GM19328 (cell line): ENCODE results near the gene B4GALNT4.
A peak's percentile ranks its signal among the peaks of the same experiment; 100 is the strongest.
"Not testable (repeated sequence)": the region's sequence is repeated elsewhere in the genome, so short reads cannot be mapped to it uniquely, and the experiment has no call there.

Experiments used
- ATAC-seq: cut with Tn5 transposase; IDR thresholded peaks from one replicate; pipeline ENCODE4 v1.9.1; 2021; ENCODE audit warnings: mild to moderate bottlenecking, moderate library complexity; ENCODE audit not compliant: unreplicated experiment

B4GALNT4 gene

GRCh38 chr11:391117-392017 lies 22.1 kb downstream of the B4GALNT4 start:
- no peak for ATAC-seq

GRCh38 chr11:392102-392777 lies 22.9 kb downstream of the B4GALNT4 start:
- no peak for ATAC-seq

- no peak for ATAC-seq
These were observed 24.1 kb downstream of the B4GALNT4 start for GRCh38 chr11:393219-394033.

- ATAC-seq: no peak
These were observed 24.9 kb downstream of the B4GALNT4 start, which contains the start of gene PKP3 for GRCh38 chr11:394034-394857. TSS of gene PKP3 (plus strand) at chr11:394209. CDS start at chr11:394293, 84 bp downstream.

GRCh38 chr11:394858-395655 lies 25.8 kb downstream of the B4GALNT4 start:
- ATAC-seq: no peak

- ATAC-seq: no peak
These were observed 26.6 kb downstream of the B4GALNT4 start for GRCh38 chr11:395866-396265.

- ATAC-seq: no peak
These were observed 27.2 kb downstream of the B4GALNT4 start for GRCh38 chr11:396511-396947.

GRCh38 chr11:396948-397548 lies 27.7 kb downstream of the B4GALNT4 start:
- peak; percentile 60 for ATAC-seq

- ATAC-seq: no peak
These were observed 29.5 kb downstream of the B4GALNT4 start for GRCh38 chr11:398826-399225.

GRCh38 chr11:399731-400211 lies 30.5 kb downstream of the B4GALNT4 start:
- no peak for ATAC-seq

GRCh38 chr11:400241-400689 lies 31.0 kb downstream of the B4GALNT4 start:
- no peak for ATAC-seq

GRCh38 chr11:401196-401595 lies 31.9 kb downstream of the B4GALNT4 start:
- not testable (repeated sequence) for ATAC-seq

- no peak for ATAC-seq
These were observed 33.9 kb downstream of the B4GALNT4 start for GRCh38 chr11:403021-403760.

- ATAC-seq: no peak
These were observed 34.6 kb downstream of the B4GALNT4 start for GRCh38 chr11:403761-404431.

GRCh38 chr11:404551-405264 lies 35.4 kb downstream of the B4GALNT4 start:
- no peak for ATAC-seq

GRCh38 chr11:405323-405953 lies 36.1 kb downstream of the B4GALNT4 start:
- ATAC-seq: no peak
